ENCODE measurements around the gene PTCD1.

Gene PTCD1, protein sequence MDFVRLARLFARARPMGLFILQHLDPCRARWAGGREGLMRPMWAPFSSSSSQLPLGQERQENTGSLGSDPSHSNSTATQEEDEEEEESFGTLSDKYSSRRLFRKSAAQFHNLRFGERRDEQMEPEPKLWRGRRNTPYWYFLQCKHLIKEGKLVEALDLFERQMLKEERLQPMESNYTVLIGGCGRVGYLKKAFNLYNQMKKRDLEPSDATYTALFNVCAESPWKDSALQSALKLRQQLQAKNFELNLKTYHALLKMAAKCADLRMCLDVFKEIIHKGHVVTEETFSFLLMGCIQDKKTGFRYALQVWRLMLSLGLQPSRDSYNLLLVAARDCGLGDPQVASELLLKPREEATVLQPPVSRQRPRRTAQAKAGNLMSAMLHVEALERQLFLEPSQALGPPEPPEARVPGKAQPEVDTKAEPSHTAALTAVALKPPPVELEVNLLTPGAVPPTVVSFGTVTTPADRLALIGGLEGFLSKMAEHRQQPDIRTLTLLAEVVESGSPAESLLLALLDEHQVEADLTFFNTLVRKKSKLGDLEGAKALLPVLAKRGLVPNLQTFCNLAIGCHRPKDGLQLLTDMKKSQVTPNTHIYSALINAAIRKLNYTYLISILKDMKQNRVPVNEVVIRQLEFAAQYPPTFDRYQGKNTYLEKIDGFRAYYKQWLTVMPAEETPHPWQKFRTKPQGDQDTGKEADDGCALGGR

DNA sequence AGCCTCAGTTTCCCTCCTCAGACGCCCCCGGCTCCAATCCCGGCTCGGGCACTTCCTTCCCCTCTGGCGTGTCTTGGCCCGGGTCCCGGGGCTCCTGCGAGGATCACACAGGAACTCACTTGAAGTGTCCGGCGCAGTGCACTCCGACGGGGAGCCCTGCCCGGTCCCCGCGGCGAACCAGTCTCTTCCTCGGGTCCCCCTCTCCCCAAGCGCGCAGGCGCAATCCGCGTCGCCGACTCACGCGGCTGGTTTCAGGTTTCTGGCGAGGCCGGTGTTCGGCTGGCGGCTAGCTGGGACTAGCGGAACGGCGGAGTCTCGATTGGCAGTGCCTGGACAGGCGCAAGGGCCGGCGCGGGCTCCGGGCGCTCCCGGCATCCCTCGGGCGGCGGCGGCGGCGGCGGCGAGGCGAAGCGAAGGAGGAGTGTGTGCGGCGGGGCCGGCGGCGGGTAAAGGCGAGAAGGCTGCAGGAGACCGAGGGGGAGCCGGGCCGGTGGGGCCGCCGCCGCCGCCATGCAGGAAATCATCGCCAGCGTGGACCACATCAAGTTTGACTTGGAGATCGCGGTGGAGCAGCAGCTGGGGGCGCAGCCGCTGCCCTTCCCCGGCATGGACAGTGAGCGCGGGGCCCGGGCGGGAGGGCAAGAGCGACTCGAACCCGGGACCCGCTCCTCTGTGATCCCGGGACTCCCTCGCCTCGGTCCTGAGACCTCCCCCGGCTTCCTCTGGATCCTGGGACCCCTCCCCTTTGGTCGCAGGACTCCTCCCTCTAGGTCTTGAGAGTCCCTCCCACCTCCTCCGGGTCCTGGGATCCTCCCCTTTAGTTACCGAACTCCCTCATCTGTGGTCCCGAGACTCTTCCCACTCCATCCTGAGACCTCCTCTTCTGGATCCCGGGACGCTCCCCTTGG lies at the start of gene PTCD1, which contains the start of gene CPSF4:
PTCD1 (minus strand) TSS at position 226 of the 908 bp plus-strand sequence. CDS start 3,556 bp downstream, outside the sequence.
CPSF4 (plus strand) TSS at position 371 of the 908 bp plus-strand sequence; CDS start at position 511, 140 bp downstream.
- Mint-ChIP-seq H3K27me3 (no peaks in the 10 kb centered on the region), H3K4me3 (peak within 1 kb of the TSS; percentile 98), H3K9me3 (no peaks in the 10 kb centered on the region), H3K4me1 (peaks cover 41% of the 10 kb centered on the region), H3K27ac (peak within 1 kb of the TSS; percentile 91), H3K36me3 (peaks cover 20% of the 10 kb centered on the region)
- CTCF ChIA-PET = no interaction called here
- DNase-seq = peak; percentile 93

DNA sequence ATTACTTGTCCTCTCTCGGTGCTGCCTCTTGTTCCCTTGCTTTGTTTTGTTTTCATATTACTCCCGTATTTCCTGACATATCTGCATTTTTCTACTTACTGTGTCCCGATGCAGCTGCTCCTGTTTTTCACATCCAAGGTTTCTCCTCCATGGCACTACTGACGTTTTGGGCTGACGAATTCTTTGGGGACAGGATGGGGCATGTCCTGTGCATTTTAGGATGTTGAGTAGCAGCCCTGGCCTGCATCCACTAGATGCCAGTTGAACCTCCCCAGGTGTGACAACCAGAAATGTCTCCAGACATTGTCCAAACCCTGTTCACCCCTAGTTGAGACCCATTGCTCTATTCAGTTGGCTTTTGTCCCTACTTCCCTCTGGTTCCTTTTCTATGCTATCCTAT lies 46.5 kb upstream of the PTCD1 start:
- no peak overlapping the region for H3K4me3 Mint-ChIP-seq
- H3K27me3 Mint-ChIP-seq = no peaks in the 10 kb centered on the region
- CTCF ChIA-PET = no interaction called here
- H3K36me3 Mint-ChIP-seq = peaks cover 67% of the 10 kb centered on the region
- no peak overlapping the region for H3K27ac Mint-ChIP-seq
- H3K4me1 Mint-ChIP-seq = peaks cover 2% of the 10 kb centered on the region
- H3K9me3 Mint-ChIP-seq = peaks cover 7% of the 10 kb centered on the region
- no peak for DNase-seq

DNA sequence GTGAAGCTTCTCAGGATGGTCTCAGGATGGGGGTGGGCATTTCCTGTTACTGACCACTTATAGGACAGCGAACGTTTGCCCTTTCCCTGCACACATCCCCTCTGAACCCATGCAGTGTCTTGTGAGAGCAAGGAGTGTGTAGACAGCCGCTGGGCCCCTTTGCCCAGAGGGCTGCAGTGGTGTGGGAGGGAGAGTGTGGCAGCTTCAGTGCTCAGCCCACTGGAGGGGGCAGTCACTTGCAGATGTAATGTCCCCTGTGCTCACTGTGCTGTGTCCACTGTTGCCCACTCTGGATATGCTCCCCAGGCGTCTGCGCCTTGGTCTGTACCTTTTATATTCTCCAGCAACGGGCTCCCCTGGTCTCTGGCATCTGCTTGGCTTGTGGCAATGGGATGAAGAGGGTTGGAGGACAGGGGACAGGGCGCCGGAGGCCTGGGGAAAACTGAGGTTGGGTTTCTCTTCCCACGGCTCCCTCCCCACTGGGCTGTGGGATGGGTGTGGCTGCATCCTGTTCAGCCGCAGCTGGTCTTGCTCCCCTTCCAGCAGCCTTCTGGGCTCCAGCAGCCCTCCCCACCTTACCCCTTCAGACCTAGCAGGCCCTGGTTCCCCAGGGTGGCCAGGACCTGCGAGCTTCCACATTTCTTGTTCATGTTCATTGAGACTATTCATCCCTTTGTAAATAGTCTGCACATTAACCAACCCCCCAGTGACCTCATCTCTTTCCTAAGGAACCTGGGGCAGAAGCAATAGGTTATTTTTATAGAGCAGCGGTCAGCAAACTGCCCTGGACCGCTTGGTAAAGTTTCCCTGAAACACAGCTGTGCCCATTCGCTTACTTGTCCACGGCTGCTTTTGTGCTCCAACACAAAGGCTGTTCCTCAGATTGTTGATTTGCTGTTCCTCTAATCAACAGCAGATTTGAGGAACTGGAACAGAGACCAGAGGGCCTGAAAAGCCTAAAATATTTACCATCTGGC lies 40.2 kb upstream of the PTCD1 start:
- Mint-ChIP-seq H3K27ac (peak overlapping the region; percentile 88), H3K9me3 (no peaks in the 10 kb centered on the region), H3K27me3 (no peaks in the 10 kb centered on the region), H3K36me3 (peaks cover 50% of the 10 kb centered on the region), H3K4me3 (peak overlapping the region; percentile 26), H3K4me1 (peaks cover 49% of the 10 kb centered on the region)
- CTCF ChIA-PET = interaction anchor here (1.2 kb wide), 1 partner anchor 12 kb away, joined by 3 read pairs; no protein-coding TSS in a partner anchor
- no peak for DNase-seq

DNA sequence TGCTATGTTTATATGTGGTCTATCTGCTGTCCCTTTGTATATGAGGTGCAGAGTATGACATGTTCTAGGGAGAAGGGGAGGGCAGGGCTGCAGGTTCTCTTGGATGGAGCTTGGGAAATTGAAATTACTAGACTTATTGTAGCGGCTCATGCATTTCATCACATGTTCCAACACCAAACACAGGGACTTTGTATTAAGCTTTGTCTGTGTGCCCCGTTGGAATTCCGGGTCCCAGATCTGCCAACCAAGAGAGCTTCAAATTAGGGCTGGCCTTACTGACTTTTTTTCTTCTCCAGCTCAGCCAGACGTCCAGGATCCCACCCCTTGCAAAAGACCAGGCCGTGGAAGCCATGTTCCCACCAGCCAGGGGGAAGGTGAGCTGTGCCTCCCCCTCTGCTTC lies 37.5 kb upstream of the PTCD1 start:
- CTCF ChIA-PET = no interaction called here
- DNase-seq = no peak
- Mint-ChIP-seq H3K4me1 (peaks cover 65% of the 10 kb centered on the region), H3K27me3 (peaks cover 2% of the 10 kb centered on the region), H3K36me3 (peaks cover 43% of the 10 kb centered on the region), H3K4me3 (no peak overlapping the region), H3K27ac (no peak overlapping the region), H3K9me3 (no peaks in the 10 kb centered on the region)

DNA sequence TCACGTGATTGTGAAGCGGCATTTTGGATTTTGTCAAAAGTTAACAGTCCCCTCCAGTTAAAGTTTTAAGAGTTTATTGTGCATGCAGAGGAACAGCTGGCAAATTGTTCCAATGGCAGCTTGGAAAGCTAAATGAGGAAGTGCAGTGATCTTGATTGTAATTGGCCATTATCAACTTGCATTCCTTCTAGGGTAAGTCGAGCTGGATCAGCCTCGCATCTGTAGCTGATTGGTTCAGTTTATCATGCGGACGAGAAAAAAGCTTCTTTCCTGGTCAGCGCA lies 34.7 kb upstream of the PTCD1 start:
- peaks cover 30% of the 10 kb centered on the region for H3K36me3 Mint-ChIP-seq
- H3K27me3 Mint-ChIP-seq = peaks cover 26% of the 10 kb centered on the region
- no peaks in the 10 kb centered on the region for H3K9me3 Mint-ChIP-seq
- peaks cover 54% of the 10 kb centered on the region for H3K4me1 Mint-ChIP-seq
- CTCF ChIA-PET = no interaction called here
- H3K4me3 Mint-ChIP-seq = peak overlapping the region; percentile 98
- peak; percentile 44 for DNase-seq
- H3K27ac Mint-ChIP-seq = peak overlapping the region; percentile 91

DNA sequence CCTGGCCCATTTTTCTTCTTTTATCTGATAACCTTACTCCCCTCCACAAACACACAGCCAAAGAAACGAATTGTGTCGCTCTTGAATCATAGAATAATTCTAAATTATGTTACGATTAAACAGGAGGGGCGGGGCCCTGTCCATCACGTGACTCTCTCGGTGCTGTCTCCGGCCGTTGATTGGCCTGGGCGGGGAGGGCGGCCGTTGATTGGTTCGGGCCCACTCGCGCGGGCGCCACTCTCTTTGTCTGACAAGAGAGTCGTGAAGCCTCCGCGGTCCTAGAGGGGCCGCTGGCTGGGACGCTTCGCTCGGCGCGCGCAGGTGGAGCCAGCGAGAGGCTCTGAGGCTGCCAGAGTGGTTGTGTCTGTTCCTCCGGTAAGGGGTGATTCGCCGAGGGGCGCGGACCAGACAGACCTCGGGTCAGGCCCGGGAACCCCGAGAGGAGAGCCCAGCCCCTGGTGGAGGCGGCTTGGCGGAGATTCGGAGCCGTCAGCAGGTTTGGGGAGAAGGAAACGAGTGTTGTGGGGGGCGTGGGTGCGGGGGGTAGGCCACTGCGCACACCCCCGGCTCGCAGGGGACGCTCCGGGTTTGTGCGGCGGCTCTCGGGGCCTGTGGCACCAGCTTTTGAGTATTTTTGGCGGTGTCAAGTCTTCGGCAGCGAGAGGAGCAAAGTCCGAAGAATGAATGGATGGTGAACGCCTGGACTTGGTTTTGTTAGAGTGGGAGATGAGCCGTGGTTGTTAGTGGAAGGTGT lies 34.1 kb upstream of the PTCD1 start, which contains the start of gene ZNF789:
ZNF789 (plus strand) TSS at position 330 of the 754 bp plus-strand sequence. CDS start 3,567 bp downstream, outside the sequence.
- peak within 1 kb of the TSS; percentile 98 for H3K4me3 Mint-ChIP-seq
- peak; percentile 99 for DNase-seq
- peaks cover 25% of the 10 kb centered on the region for H3K36me3 Mint-ChIP-seq
- peaks cover 49% of the 10 kb centered on the region for H3K4me1 Mint-ChIP-seq
- peak within 1 kb of the TSS; percentile 91 for H3K27ac Mint-ChIP-seq
- H3K9me3 Mint-ChIP-seq = no peaks in the 10 kb centered on the region
- peaks cover 28% of the 10 kb centered on the region for H3K27me3 Mint-ChIP-seq
- CTCF ChIA-PET = no interaction called here

DNA sequence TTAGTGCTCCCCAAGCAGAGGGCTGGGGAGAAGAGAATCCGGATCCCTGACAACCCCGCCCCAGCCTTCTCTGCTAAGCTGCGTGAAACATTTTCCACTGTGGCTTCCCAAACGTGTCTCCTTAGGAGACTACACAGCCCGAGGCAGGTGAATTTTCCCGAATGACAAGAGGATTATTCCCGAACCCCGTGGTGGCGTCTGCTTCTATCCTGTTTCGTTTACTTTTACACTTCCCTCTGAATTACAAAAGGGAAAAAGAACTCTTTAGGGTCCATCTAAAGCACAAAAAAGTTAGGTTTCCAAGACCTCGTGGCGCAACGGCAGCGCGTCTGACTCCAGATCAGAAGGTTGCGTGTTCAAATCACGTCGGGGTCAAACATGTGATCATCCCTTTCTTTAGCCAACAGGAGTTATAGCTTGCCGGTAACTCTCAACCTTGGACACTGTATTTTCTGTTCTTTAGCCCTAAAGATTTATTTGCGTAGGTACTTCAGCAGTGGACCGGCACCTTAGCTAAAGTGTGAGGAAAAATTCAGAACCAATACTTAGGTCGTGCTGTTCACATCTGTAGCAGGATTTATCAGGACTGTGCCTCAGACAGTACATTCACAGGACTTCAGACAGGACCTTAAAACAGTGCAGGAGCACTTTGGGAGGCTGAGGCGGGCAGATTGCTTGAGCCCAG lies 30.9 kb upstream of the PTCD1 start:
- H3K27me3 Mint-ChIP-seq = peaks cover 31% of the 10 kb centered on the region
- H3K4me1 Mint-ChIP-seq = peaks cover 45% of the 10 kb centered on the region
- peak overlapping the region; percentile 49 for H3K27ac Mint-ChIP-seq
- peaks cover 16% of the 10 kb centered on the region for H3K36me3 Mint-ChIP-seq
- no peak overlapping the region for H3K4me3 Mint-ChIP-seq
- no peak for DNase-seq
- no peaks in the 10 kb centered on the region for H3K9me3 Mint-ChIP-seq
- CTCF ChIA-PET = no interaction called here

DNA sequence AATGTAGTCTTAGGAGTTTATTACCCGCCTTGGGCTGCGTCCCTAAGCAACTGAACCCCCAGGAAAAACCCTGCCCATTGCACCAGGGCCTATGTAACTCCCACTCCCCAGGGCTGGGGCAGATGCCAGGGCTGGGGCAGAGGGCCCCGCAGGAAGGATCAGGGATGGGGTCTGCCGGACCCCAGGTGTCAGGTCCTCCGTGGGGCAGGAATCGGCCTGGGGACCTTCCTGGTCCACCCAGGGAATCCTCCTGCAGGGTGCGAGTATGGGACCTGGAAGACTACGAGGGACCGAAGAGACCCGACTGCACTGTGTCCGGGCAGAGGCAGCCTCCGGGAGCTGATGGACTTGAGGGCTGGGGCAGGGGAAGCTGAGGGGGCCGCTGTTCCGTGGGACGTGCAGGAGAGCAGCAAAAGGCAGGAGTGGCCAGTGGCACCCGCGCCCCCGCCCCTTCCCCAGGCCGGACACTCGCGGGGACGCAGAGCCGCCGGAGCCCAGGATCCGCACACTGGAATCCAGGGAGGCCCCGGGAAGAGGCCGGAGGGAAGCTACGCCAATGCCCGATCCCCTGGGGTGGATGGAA lies 29.8 kb upstream of the PTCD1 start:
- Mint-ChIP-seq H3K4me1 (peaks cover 44% of the 10 kb centered on the region), H3K4me3 (no peak overlapping the region), H3K27me3 (peaks cover 31% of the 10 kb centered on the region), H3K36me3 (peaks cover 19% of the 10 kb centered on the region), H3K27ac (no peak overlapping the region), H3K9me3 (no peaks in the 10 kb centered on the region)
- no peak for DNase-seq
- CTCF ChIA-PET = no interaction called here

DNA sequence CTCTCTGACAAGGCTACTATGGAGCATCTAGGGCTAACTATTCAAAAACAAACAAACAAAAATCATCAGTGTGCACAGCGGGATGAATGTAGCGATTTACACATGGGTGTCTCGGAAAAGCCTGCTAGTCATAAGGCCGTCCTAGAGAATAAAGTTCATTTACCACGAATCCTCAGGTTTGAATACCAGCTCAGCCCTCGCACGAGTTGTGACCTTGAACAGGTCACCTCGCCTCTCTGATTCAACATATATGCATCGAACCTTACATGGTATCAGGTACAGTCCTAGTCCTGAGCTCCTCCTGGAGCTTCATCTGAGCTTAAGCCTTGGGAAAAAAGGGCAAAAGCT lies 26.8 kb upstream of the PTCD1 start:
- peak overlapping the region; percentile 86 for H3K4me3 Mint-ChIP-seq
- H3K36me3 Mint-ChIP-seq = peaks cover 25% of the 10 kb centered on the region
- CTCF ChIA-PET = interaction anchor here (0.9 kb wide), 1 partner anchor 10 kb away, joined by 3 read pairs; no protein-coding TSS in a partner anchor
- DNase-seq = no peak
- H3K27ac Mint-ChIP-seq = peak overlapping the region; percentile 87
- H3K9me3 Mint-ChIP-seq = no peaks in the 10 kb centered on the region
- peaks cover 22% of the 10 kb centered on the region for H3K27me3 Mint-ChIP-seq
- H3K4me1 Mint-ChIP-seq = peaks cover 42% of the 10 kb centered on the region

DNA sequence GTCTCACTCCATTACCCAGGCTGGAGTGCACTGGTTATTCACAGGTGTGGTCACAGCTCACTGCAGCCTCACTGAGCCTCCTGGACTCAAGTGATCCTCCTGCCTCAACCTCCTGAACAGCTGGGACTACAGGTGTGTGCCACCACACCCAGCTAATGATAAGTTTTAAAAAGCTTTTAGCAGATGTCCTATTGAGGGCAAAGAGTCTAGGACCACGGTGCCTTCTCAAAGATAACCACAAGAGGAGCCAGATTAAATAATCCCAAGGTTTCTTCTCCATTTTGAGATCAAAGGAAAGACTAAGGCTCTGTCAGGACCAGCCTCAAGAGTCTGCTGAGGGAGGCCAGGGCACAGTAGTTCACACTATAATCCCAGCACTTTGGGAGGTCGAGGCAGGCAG lies 22.6 kb upstream of the PTCD1 start:
- Mint-ChIP-seq H3K27me3 (peaks cover 2% of the 10 kb centered on the region), H3K36me3 (peaks cover 55% of the 10 kb centered on the region), H3K4me1 (peaks cover 39% of the 10 kb centered on the region), H3K9me3 (no peaks in the 10 kb centered on the region), H3K4me3 (no peak overlapping the region), H3K27ac (no peak overlapping the region)
- CTCF ChIA-PET = no interaction called here
- DNase-seq = no peak

DNA sequence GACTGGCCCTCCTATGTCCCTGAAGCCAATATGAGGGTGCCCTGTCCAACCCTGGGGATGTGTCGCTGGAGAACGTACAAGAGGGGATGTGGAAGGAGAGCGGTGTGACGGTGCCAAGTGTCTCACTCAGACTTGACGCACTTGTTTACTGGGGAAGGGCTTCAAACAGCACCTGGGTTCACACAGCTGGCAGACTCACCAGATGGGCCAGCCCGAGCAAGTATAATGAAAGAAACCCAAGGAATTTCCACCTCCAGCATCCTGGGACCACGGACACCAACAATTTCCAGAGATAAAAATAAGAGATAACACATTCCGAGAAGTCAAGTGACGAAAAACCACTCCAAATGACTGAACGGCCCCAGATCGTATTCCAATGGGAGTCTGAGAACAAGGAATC lies 22.1 kb upstream of the PTCD1 start:
- CTCF ChIA-PET = no interaction called here
- Mint-ChIP-seq H3K27me3 (no peaks in the 10 kb centered on the region), H3K4me3 (no peak overlapping the region), H3K36me3 (peaks cover 51% of the 10 kb centered on the region), H3K9me3 (no peaks in the 10 kb centered on the region), H3K27ac (no peak overlapping the region), H3K4me1 (peaks cover 35% of the 10 kb centered on the region)
- no peak for DNase-seq

DNA sequence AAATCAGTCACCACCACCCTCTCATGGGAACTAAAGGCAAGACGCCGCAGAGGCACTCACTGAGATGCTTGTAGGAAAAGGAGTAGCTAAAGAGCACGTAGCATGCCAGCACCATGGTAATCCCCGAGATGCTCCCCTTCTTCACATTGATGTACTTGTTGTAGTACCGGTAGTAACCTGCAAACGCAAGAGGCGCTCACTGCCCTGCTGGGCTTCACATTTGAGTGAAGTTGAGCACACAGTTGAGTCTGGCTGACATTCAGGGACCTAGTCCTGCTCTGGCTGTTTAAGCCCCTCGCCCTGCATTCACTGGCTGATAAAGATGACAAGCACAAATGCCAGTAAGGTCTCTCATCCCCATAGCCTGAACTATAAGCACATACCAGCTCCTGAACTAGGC lies 20.5 kb upstream of the PTCD1 start:
- Mint-ChIP-seq H3K36me3 (peaks cover 52% of the 10 kb centered on the region), H3K27ac (no peak overlapping the region), H3K27me3 (no peaks in the 10 kb centered on the region), H3K4me1 (peaks cover 22% of the 10 kb centered on the region), H3K4me3 (no peak overlapping the region), H3K9me3 (no peaks in the 10 kb centered on the region)
- CTCF ChIA-PET = interaction anchor here (1.0 to 1.2 kb wide), 3 partner anchors 12 to 121 kb away, joined by 3 read pairs; no protein-coding TSS in a partner anchor
- peak; percentile 56 for DNase-seq

Data from activated naive CD4-positive, alpha-beta T cell treated with anti-CD3 and anti-CD28 coated beads, Interleukin-2, amount 10 ng/mL, durations not matched to agents 7 days and 5 days (primary cell).